HepG2 (cell line): ENCODE data around the gene RNF183. TPM values are rescaled to one million over a fixed set of nuclear protein-coding genes. Genes with fewer than 3 reads are reported as not detected.
A peak's percentile ranks its signal among the peaks of the same experiment; 100 is the strongest.

Experiments used
- ATAC-seq: fragments of 200-7000 bp; cut with Tn5 transposase; 3 replicates; pipeline ENCODE4 v1.9.1; 2020; ENCODE audit warnings: mild to moderate bottlenecking, moderate library complexity
- BruUV-seq: library from RNA; stranded (reverse); fragments of 400-500 nt; replicated peaks from 2 replicates; lab custom pipeline; 2021; lab: Mats Ljungman, UMichigan
- CTCF ChIA-PET: fragments of 300-600 bp; formaldehyde crosslinking; extraction: SDS; loops from one replicate; lab custom pipeline; 2021; ENCODE audit warnings: low total read pairs, inconsistent platforms, low intra/inter-chr PET ratio; lab: Yijun Ruan, JAX
- POLR2A ChIA-PET: fragments of 350-600 bp; sonication (Branson Sonifier 250); formaldehyde crosslinking; loops from one replicate; lab custom pipeline; 2020; ENCODE audit warnings: antibody characterized with exemption, inconsistent platforms; lab: Yijun Ruan, JAX
- DNase-seq: peaks from one replicate; pipeline ENCODE4 v3.0.0-alpha.2; 2015; ENCODE audit warnings: low spot score
- FAIRE-seq: peaks from 3 replicates; lab custom pipeline; 2011; peaks lifted over from hg19 to GRCh38; lab: Jason Lieb, UNC
- H2AFZ ChIP-seq: one replicate; pipeline ENCODE4 v1.6.1; 2011; ENCODE audit warnings: low read length, inconsistent platforms
- H3K27ac ChIP-seq: fragments of 300-600 bp; 3 replicates; pipeline ENCODE4 v1.8.0; 2011; ENCODE audit warnings: mixed run types, mild to moderate bottlenecking, mixed read lengths, low read length, inconsistent platforms; ENCODE audit not compliant: insufficient read depth; ENCODE audit errors: extremely low read length
- H3K27me3 ChIP-seq, 2 experiments: fragments of 200-600 bp in 1 of 2; 2 replicates in 1 of 2; 3 replicates in 1 of 2; pipeline versions ENCODE4 v1.6.0 to v1.8.0; 2011; ENCODE audit warnings: low read length in 2 of 2, mild to moderate bottlenecking in 2 of 2, moderate library complexity in 2 of 2, inconsistent platforms in 1 of 2; ENCODE audit not compliant: insufficient read depth in 2 of 2, control insufficient read depth in 1 of 2
- H3K36me3 ChIP-seq, 2 experiments: fragments of 200-600 bp in 1 of 2; replicated peaks in 1 of 2; 2 replicates in 1 of 2; 3 replicates in 1 of 2; pipeline versions ENCODE4 v1.5.1 to v1.8.0; 2011; ENCODE audit warnings: low read length in 2 of 2, inconsistent platforms in 1 of 2; ENCODE audit not compliant: insufficient read depth in 2 of 2, control insufficient read depth in 1 of 2
- H3K4me1 ChIP-seq: 2 replicates; pipeline ENCODE4 v1.5.1; 2012; ENCODE audit warnings: low read length, inconsistent platforms; ENCODE audit not compliant: insufficient read depth
- H3K4me2 ChIP-seq: 2 replicates; pipeline ENCODE4 v1.6.0; 2011; ENCODE audit warnings: low read depth, low read length, inconsistent platforms
- H3K4me3 ChIP-seq, 3 experiments: fragments of 200-600 bp in 1 of 3; sonication (generic), shearing (Covaris generic) in 1 of 3; replicated peaks in 1 of 3; 2 replicates each; pipeline ENCODE4 v1.5.1; 2011 to 2016; ENCODE audit warnings: low read length in 3 of 3, inconsistent platforms in 2 of 3, low read depth in 2 of 3, mild to moderate bottlenecking in 2 of 3, control low read depth in 1 of 3, mixed read lengths in 1 of 3; ENCODE audit not compliant: insufficient read depth in 1 of 3
- H3K79me2 ChIP-seq: one replicate; pipeline ENCODE4 v1.6.1; 2011; ENCODE audit warnings: low read length, inconsistent platforms; ENCODE audit not compliant: insufficient read depth
- H3K9ac ChIP-seq: 2 replicates; pipeline ENCODE4 v1.6.0; 2011; ENCODE audit warnings: mild to moderate bottlenecking, low read depth, low read length, inconsistent platforms; ENCODE audit not compliant: insufficient read depth
- H3K9me3 ChIP-seq: 2 replicates; pipeline ENCODE4 v1.5.1; 2012; ENCODE audit warnings: mild to moderate bottlenecking, low read length
- H4K20me1 ChIP-seq: 2 replicates; pipeline ENCODE4 v1.6.0; 2011; ENCODE audit warnings: inconsistent platforms, mild to moderate bottlenecking, low read length, moderate library complexity; ENCODE audit not compliant: insufficient read depth
- ARID3A ChIP-seq: IDR thresholded peaks from 2 replicates; pipeline ENCODE4 v1.6.1; 2012; ENCODE audit warnings: low read depth, low read length, improper control_type of control experiment
- CEBPZ ChIP-seq: IDR thresholded peaks from 2 replicates; pipeline ENCODE4 v1.6.1; 2012; ENCODE audit warnings: low read length, improper control_type of control experiment
- FOXM1 ChIP-seq: sonication (generic); formaldehyde crosslinking; IDR thresholded peaks from 2 replicates; pipeline ENCODE4 v1.5.0; 2020; ENCODE audit warnings: missing genetic modification reagents
- MAFF ChIP-seq: IDR thresholded peaks from 2 replicates; pipeline ENCODE4 v1.6.1; 2011; ENCODE audit warnings: low read depth, low read length, improper control_type of control experiment
- MAFK ChIP-seq, 2 experiments: IDR thresholded peaks in 1 of 2; conservative IDR thresholded peaks in 1 of 2; 2 replicates each; pipeline ENCODE4 v1.6.1; 2011; ENCODE audit warnings: improper control_type of control experiment in 2 of 2, low read length in 2 of 2
- PAX8 ChIP-seq: sonication (generic); formaldehyde crosslinking; IDR thresholded peaks from 2 replicates; pipeline ENCODE4 v1.8.0; 2022; ENCODE audit warnings: mild to moderate bottlenecking, missing genetic modification reagents, borderline replicate concordance
- RAD21 ChIP-seq: fragments of 450-650 bp; formaldehyde crosslinking; IDR thresholded peaks from 2 replicates; pipeline ENCODE4 v1.5.0; 2020; ENCODE audit warnings: mild to moderate bottlenecking
- RFX5 ChIP-seq: IDR thresholded peaks from 2 replicates; pipeline ENCODE4 v1.6.1; 2011; ENCODE audit warnings: low read depth, low read length, improper control_type of control experiment
- SKIL ChIP-seq: sonication (generic); formaldehyde crosslinking; IDR thresholded peaks from 2 replicates; pipeline ENCODE4 v1.8.0; 2022; ENCODE audit warnings: missing genetic modification reagents, mild to moderate bottlenecking, moderate library complexity, borderline replicate concordance
- SMC3 ChIP-seq: IDR thresholded peaks from 2 replicates; pipeline ENCODE4 v1.6.1; 2011; ENCODE audit warnings: low read length, improper control_type of control experiment
- SP140L ChIP-seq: sonication (generic); formaldehyde crosslinking; IDR thresholded peaks from 2 replicates; pipeline ENCODE4 v1.4.0; 2020; ENCODE audit warnings: missing genetic modification reagents, borderline replicate concordance
- SUZ12 ChIP-seq: fragments of 150-350 bp; IDR thresholded peaks from 2 replicates; pipeline ENCODE4 v1.6.1; 2014; ENCODE audit warnings: low read depth, low read length
- TBX3 ChIP-seq: fragments of 450-650 bp; IDR thresholded peaks from 2 replicates; pipeline ENCODE4 v1.6.1; 2017; ENCODE audit warnings: antibody characterized with exemption, mild to moderate bottlenecking, inconsistent platforms, borderline replicate concordance
- ZNF549 ChIP-seq: sonication (generic); formaldehyde crosslinking; IDR thresholded peaks from 2 replicates; pipeline ENCODE4 v1.5.0; 2020; ENCODE audit warnings: missing genetic modification reagents
- WGBS: methylation state at CpG from one replicate; pipeline ENCODE4 v1.1.6; 2017; ENCODE audit warnings: low lambda C conversion rate; 5-methylcytosine and 5-hydroxymethylcytosine counted together
- in situ Hi-C: cut with HindIII; loops from 2 replicates; pipeline ENCODE4 v1.10.0; 2017; ENCODE audit warnings: low pct_unique_long_range_greater_than_20kb; ENCODE audit not compliant: extremely low pct_ligation_motif_present
- intact Hi-C: fragments of 100-400 bp; cut with micrococcal nuclease; formaldehyde crosslinking; loops from one replicate; pipeline ENCODE4 v1.10.0; 2022; ENCODE audit not compliant: unreplicated experiment
- polyA plus RNA-seq, 8 experiments: library from polyadenylated mRNA; depleted of rRNA in 3 of 8; stranded (reverse) in 7 of 8; unstranded in 1 of 8; fragments of >200 nt; fragmentation: Illumina TruSeq in 4 of 8; extraction: Trizol in 4 of 8; gene quantifications; 2 replicates each; pipeline versions ENCODE4 v1.2.1 to v1.2.3, GENCODE V29; 2011 to 2016; ENCODE audit warnings: low read depth in 4 of 8, missing spikeins in 1 of 8, mixed read lengths in 1 of 8; ENCODE audit not compliant: insufficient read depth in 1 of 8
- total RNA-seq, 5 experiments: library from RNA; depleted of rRNA; stranded (reverse); fragments of >200 nt; fragmentation: Illumina TruSeq; extraction: Trizol; gene quantifications; 2 replicates each; pipeline ENCODE4 v1.2.3, GENCODE V29; 2016; ENCODE audit warnings: low read depth in 1 of 5
- TF ChIP-seq, protein P1 (sequence below): sonication (generic); formaldehyde crosslinking; IDR thresholded peaks from 2 replicates; pipeline ENCODE4 v1.5.0; 2020; ENCODE audit warnings: mild to moderate bottlenecking, missing genetic modification reagents, moderate library complexity

Gene RNF183
- total and polyA plus RNA-seq, 2 of the 13 experiments (the other 11 are each of a cell fraction or from before 2014, with no cell fraction given) = 0.13 to 6.5 TPM

GRCh38 chr9:113309204-113309813 is 6.1 kb upstream of the RNF183 start:
- Histone ChIP-seq H2AFZ (no peak overlapping the region), H3K27ac (no peak overlapping the region), H3K9me3 (no peaks in the 10 kb centered on the region), H4K20me1 (no peaks in the 10 kb centered on the region), H3K9ac (no peak overlapping the region), H3K36me3 (no peaks in the 10 kb centered on the region), H3K27me3 (0 out of 5 replicates have a peak, but pooled peaks cover 0 to 1% of the 10 kb centered on the region in 2 experiments), H3K4me3 (no peak overlapping the region), H3K4me2 (no peak overlapping the region), H3K79me2 (no peaks in the 10 kb centered on the region), H3K4me1 (peaks cover 10% of the 10 kb centered on the region)
- 0% methylated on average over 2 of the region's 2 CpGs for whole genome bisulfite sequencing
- CTCF ChIA-PET = interaction anchor here (1.5 kb wide), 1 partner anchor 97 kb away, joined by 8 read pairs; no protein-coding TSS in a partner anchor
- intact Hi-C loops (loop anchor here (1.0 kb wide), 1 partner anchor 98 kb away; no protein-coding TSS in a partner anchor), in situ Hi-C loops (no loop called here)
- BruUV-seq = no TSS peak
- ATAC-seq = peak; percentile 59; the same call in 2 of the 3 replicates
- FAIRE-seq = peak; percentile 61
- DNase-seq = peak; percentile 53
- POLR2A ChIA-PET = interaction anchor here (1.1 to 1.3 kb wide), 2 partner anchors 31 to 101 kb away, joined by 3 to 4 read pairs; partner anchors contain the start of genes C9orf43, POLE3 and WDR31
- TF ChIP-seq SMC3 (peak; percentile 67), RFX5 (no peak), SP140L (no peak), PAX8 (CRISPR knock-in tag) (no peak), SKIL (CRISPR knock-in tag) (no peak), FOXM1 (CRISPR knock-in tag) (no peak), CEBPZ (no peak), ARID3A (0 out of 2 replicates have a peak, but pooled peaks have one; percentile 10), MAFF (peak; percentile 39), SUZ12 (no peak), TBX3 (no peak), MAFK (conservative IDR thresholded peaks at IDR 0.05 in 1 of 2, IDR thresholded peaks at IDR 0.05 in 1 of 2; ENCODE audit: low read length in 2 of 2) (peak; percentile 45 to 50; a peak in 3 of 4 replicates), ZNF549 (CRISPR knock-in tag) (no peak), RAD21 (CRISPR knock-in tag) (peak; percentile 59)
- TF ChIP-seq, protein P1, sequence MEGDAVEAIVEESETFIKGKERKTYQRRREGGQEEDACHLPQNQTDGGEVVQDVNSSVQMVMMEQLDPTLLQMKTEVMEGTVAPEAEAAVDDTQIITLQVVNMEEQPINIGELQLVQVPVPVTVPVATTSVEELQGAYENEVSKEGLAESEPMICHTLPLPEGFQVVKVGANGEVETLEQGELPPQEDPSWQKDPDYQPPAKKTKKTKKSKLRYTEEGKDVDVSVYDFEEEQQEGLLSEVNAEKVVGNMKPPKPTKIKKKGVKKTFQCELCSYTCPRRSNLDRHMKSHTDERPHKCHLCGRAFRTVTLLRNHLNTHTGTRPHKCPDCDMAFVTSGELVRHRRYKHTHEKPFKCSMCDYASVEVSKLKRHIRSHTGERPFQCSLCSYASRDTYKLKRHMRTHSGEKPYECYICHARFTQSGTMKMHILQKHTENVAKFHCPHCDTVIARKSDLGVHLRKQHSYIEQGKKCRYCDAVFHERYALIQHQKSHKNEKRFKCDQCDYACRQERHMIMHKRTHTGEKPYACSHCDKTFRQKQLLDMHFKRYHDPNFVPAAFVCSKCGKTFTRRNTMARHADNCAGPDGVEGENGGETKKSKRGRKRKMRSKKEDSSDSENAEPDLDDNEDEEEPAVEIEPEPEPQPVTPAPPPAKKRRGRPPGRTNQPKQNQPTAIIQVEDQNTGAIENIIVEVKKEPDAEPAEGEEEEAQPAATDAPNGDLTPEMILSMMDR (CRISPR knock-in tag) = peak; percentile 72
